GM12878 (cell line): ENCODE results near the gene TENT4B. TPM values are rescaled to one million over a fixed set of nuclear protein-coding genes. Genes with fewer than 3 reads are reported as not detected.

Experiments used
- BACH1 ChIP-seq: fragments of 450-650 bp; IDR thresholded peaks from 2 replicates; pipeline ENCODE4 v1.6.1; 2017; ENCODE audit warnings: mild to moderate bottlenecking, borderline replicate concordance
- BCL3 ChIP-seq: IDR thresholded peaks from 2 replicates; pipeline ENCODE4 v1.6.1; 2011; ENCODE audit warnings: borderline replicate concordance, low read depth, mild to moderate bottlenecking, moderate library complexity, low read length; ENCODE audit not compliant: insufficient read depth, poor library complexity, severe bottlenecking
- CHD1 ChIP-seq: IDR thresholded peaks from 2 replicates; pipeline ENCODE4 v1.6.1; 2012; ENCODE audit warnings: low read depth, low read length, improper control_type of control experiment
- GABPA ChIP-seq: IDR thresholded peaks from 2 replicates; pipeline ENCODE4 v1.6.1; 2014; ENCODE audit warnings: antibody characterized with exemption, low read depth, mild to moderate bottlenecking, inconsistent platforms
- IKZF2 ChIP-seq, 2 experiments: fragments of 450-650 bp; IDR thresholded peaks; 2 replicates each; pipeline ENCODE4 v1.6.1; 2017; ENCODE audit warnings: mild to moderate bottlenecking in 2 of 2, moderate library complexity in 2 of 2
- LARP7 ChIP-seq: fragments of 450-650 bp; IDR thresholded peaks from 2 replicates; pipeline ENCODE4 v1.6.1; 2017; ENCODE audit warnings: mild to moderate bottlenecking
- PBX3 ChIP-seq: IDR thresholded peaks from 2 replicates; pipeline ENCODE4 v1.6.1; 2011; ENCODE audit warnings: mild to moderate bottlenecking, low read depth, low read length, moderate library complexity; ENCODE audit not compliant: insufficient replicate concordance
- TARDBP ChIP-seq: IDR thresholded peaks from 2 replicates; pipeline ENCODE4 v1.6.1; 2016; ENCODE audit warnings: borderline replicate concordance
- TCF3 ChIP-seq: IDR thresholded peaks from 2 replicates; pipeline ENCODE4 v1.6.1; 2012; ENCODE audit warnings: low read depth, mild to moderate bottlenecking, low read length, borderline replicate concordance; ENCODE audit not compliant: insufficient read depth
- YBX1 ChIP-seq: fragments of 450-650 bp; IDR thresholded peaks from 2 replicates; pipeline ENCODE4 v1.6.1; 2016; ENCODE audit warnings: antibody characterized with exemption
- ZBTB40 ChIP-seq: fragments of 450-650 bp; IDR thresholded peaks from 2 replicates; pipeline ENCODE4 v1.6.1; 2016; ENCODE audit warnings: mild to moderate bottlenecking, moderate library complexity, borderline replicate concordance
- polyA plus RNA-seq, 11 experiments: library from polyadenylated mRNA; depleted of rRNA in 4 of 11; unstranded in 6 of 11; stranded (reverse) in 5 of 11; fragments of >200 nt; fragmentation: Nextera tagmentation in 4 of 11; fragmentation: Illumina TruSeq in 1 of 11; extraction: Ambion mirVana in 4 of 11; extraction: Trizol in 1 of 11; gene quantifications; 1 replicate in 1 of 11; 2 replicates in 10 of 11; pipeline versions ENCODE4 v1.2.1 to v1.2.3, GENCODE V29; 2011 to 2016; ENCODE audit warnings: inconsistent platforms in 2 of 11, missing spikeins in 2 of 11, low read depth in 1 of 11
- total RNA-seq, 4 experiments: library from RNA; depleted of rRNA in 3 of 4; stranded (reverse); fragments of >200 nt in 3 of 4; fragmentation: Illumina TruSeq in 1 of 4; extraction: Trizol in 1 of 4; gene quantifications; 2 replicates each; pipeline versions ENCODE4 v1.2.1 to v1.2.3, GENCODE V29; 2013 to 2021

TENT4B gene
- total and polyA plus RNA-seq, 10 of the 15 experiments (the other 5 are each of a cell fraction or from before 2014, with no cell fraction given) = 4.4 to 16.7 (median 10.8) TPM

GRCh38 chr16:50153596-50154419, 702 bp downstream of the TENT4B start (continued):
- no peak for TF ChIP-seq ZBTB40
- peak; percentile 57 for TF ChIP-seq LARP7
- 0 out of 2 replicates have a peak, but pooled peaks have one; percentile 12 for TF ChIP-seq BACH1
- no peak for TF ChIP-seq CHD1
- TF ChIP-seq YBX1 = no peak
- TF ChIP-seq PBX3 = no peak
- TF ChIP-seq BCL3 = no peak
- no peak for TF ChIP-seq GABPA
- TF ChIP-seq TCF3 = no peak
- TF ChIP-seq IKZF2 (IDR thresholded peaks at IDR 0.05) = no peak
- TF ChIP-seq TARDBP = 0 out of 2 replicates have a peak, but pooled peaks have one; percentile 17
- TF ChIP-seq, all 136 proteins: peak for 7
